Thyroid gland (tissue), 4 donors: ENCODE data around the gene CAMP. TPM values are rescaled to one million over a fixed set of nuclear protein-coding genes. Genes with fewer than 3 reads are reported as not detected.
A peak's percentile ranks its signal among the peaks of the same experiment; 100 is the strongest.

Experiments used
- DNase-seq, 2 donors: peaks; one replicate each; pipeline ENCODE4 v3.0.0-alpha.2; 2019
- H3K27ac ChIP-seq, 3 donors: fragments of 200-600 bp; sonication (generic); 1 replicate in 2 of 3; 2 replicates in 1 of 3; pipeline ENCODE4 v1.5.1; 2016 to 2019; ENCODE audit warnings: mild to moderate bottlenecking in 1 of 3, moderate library complexity in 1 of 3
- H3K27me3 ChIP-seq: fragments of 200-600 bp; sonication (generic); one replicate; pipeline ENCODE4 v1.5.1; 2019
- H3K36me3 ChIP-seq, 2 donors: fragments of 200-600 bp; sonication (generic); one replicate each; pipeline ENCODE4 v1.5.1; 2016 to 2019
- H3K4me1 ChIP-seq, 2 donors: fragments of 200-600 bp; sonication (generic); one replicate each; pipeline ENCODE4 v1.5.1; 2017 to 2019
- H3K4me3 ChIP-seq, 3 donors: fragments of 200-600 bp; sonication (generic); replicated peaks in 1 of 3; 1 replicate in 2 of 3; 2 replicates in 1 of 3; pipeline ENCODE4 v1.5.1; 2016; ENCODE audit warnings: mild to moderate bottlenecking in 1 of 3
- H3K9me3 ChIP-seq: fragments of 200-600 bp; sonication (generic); one replicate; pipeline ENCODE4 v1.5.1; 2017
- POLR2A ChIP-seq, 2 donors: fragments of 450-650 bp; IDR thresholded peaks; one replicate each; pipeline ENCODE4 v1.6.1; 2017; ENCODE audit warnings: antibody characterized with exemption in 2 of 2, mild to moderate bottlenecking in 2 of 2, moderate library complexity in 1 of 2
- WGBS, 2 donors: methylation state at CpG; one replicate each; pipeline ENCODE4 v1.1.5; 2017; 5-methylcytosine and 5-hydroxymethylcytosine counted together
- intact Hi-C: fragments of 100-400 bp; cut with DNase I; formaldehyde crosslinking; loops from one replicate; pipeline ENCODE4 v1.15.1; 2023
- total RNA-seq, 4 donors: library from RNA; depleted of rRNA; stranded (reverse); fragments of >200 nt; gene quantifications; one replicate each; pipeline ENCODE4 v1.2.3, GENCODE V29; 2016
- TF ChIP-seq, protein P1 (sequence below), 6 experiments: fragments of 200-600 bp in 3 of 6; fragments of 450-650 bp in 3 of 6; sonication (generic) in 3 of 6; IDR thresholded peaks; one replicate each; pipeline ENCODE4 v1.5.1; 2016 to 2019; ENCODE audit warnings: antibody characterized with exemption in 6 of 6, mild to moderate bottlenecking in 2 of 6, inconsistent platforms in 1 of 6, moderate library complexity in 1 of 6

CAMP gene
- total RNA-seq, 4 donors from 2014 or later: 4.8 to 6.5 (median 5.4) TPM; not detected in 1

DNA sequence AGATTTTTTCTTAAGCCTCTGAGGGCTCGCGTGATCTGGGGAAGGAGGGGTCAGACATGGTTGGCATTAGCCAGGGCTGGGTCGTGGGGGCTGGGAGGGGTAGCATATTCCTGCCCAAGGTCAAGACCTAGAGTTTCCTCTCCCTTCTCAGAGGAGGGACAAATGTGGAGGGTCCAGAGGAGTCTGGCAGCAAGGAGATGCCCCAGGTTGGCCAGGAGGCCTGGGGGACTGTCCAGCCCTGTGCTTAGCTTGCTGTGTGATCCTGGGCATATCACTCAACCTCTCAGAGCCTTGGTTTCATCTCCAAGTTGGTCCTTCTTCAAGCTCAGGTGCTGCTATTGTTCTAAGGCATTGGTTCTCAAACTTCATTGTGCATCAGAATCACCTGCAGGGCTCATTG is 9.1 kb upstream of the CAMP start:
- Histone ChIP-seq H3K27ac (peak overlapping the region; percentile 80 to 95 (median 87)), H3K4me3 (no peak overlapping the region), H3K36me3 (no peaks in the 10 kb centered on the region), H3K9me3 (no peaks in the 10 kb centered on the region), H3K27me3 (no peaks in the 10 kb centered on the region), H3K4me1 (peaks cover 28 to 34% of the 10 kb centered on the region in 2 donors)
- intact Hi-C loops: no loop called here
- no peak for DNase-seq
- 87 to 93% methylated on average over 3 of the region's 3 CpGs for WGBS, 2 donors
- TF ChIP-seq, protein P1, sequence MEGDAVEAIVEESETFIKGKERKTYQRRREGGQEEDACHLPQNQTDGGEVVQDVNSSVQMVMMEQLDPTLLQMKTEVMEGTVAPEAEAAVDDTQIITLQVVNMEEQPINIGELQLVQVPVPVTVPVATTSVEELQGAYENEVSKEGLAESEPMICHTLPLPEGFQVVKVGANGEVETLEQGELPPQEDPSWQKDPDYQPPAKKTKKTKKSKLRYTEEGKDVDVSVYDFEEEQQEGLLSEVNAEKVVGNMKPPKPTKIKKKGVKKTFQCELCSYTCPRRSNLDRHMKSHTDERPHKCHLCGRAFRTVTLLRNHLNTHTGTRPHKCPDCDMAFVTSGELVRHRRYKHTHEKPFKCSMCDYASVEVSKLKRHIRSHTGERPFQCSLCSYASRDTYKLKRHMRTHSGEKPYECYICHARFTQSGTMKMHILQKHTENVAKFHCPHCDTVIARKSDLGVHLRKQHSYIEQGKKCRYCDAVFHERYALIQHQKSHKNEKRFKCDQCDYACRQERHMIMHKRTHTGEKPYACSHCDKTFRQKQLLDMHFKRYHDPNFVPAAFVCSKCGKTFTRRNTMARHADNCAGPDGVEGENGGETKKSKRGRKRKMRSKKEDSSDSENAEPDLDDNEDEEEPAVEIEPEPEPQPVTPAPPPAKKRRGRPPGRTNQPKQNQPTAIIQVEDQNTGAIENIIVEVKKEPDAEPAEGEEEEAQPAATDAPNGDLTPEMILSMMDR (IDR thresholded peaks at IDR 0.05): no peak
- TF ChIP-seq POLR2A (IDR thresholded peaks at IDR 0.05): no peak

DNA sequence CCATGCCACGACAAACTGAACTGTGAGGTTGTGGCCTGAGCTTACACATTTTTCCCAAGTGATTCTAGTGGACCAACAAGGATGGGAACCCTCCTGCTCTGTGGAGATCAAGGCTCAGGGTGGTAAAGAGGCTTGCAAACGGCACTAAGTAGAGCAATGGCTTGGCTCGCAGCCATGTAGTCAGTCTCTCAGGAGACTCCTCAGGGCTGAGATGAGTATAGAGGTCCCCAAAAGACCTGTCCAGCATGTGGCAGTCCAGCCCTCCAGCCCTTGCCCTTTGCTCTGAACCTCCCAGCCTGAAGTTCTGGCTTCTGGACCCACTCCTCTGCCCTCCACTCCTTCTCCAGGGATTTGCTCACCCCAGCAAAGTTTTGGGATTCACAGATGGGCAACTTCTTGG is 8.3 kb upstream of the CAMP start:
- Histone ChIP-seq H3K4me3 (no peak overlapping the region), H3K4me1 (peaks cover 28 to 34% of the 10 kb centered on the region in 2 donors), H3K9me3 (no peaks in the 10 kb centered on the region), H3K27ac (peak overlapping the region; percentile 80 to 95 (median 87)), H3K27me3 (no peaks in the 10 kb centered on the region), H3K36me3 (no peaks in the 10 kb centered on the region)
- TF ChIP-seq, protein P1 (IDR thresholded peaks at IDR 0.05): no peak
- TF ChIP-seq POLR2A (IDR thresholded peaks at IDR 0.05): no peak
- 26 to 31% methylated on average over 3 of the region's 3 CpGs for WGBS, 2 donors
- peak; percentile 65 to 72 for DNase-seq
- intact Hi-C loops: no loop called here

DNA sequence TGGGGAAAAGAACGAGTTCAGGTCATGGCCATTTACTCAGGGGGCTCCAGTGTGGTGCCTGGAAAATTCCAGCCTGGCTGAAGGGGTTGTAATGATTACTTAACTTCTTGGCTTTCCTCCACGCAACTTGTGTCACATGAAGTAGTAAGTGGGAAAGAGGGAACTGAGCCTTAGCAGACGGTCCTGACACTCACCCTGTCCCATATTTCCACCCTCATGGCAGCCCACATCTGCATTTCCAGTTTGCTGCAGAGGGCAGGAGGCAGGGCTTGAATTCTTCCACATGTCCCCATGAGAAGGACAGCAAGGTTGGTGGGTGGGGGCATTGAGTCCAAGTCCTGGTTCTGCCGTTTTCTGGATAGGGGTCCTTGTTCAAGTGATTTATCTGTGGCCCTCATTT is 7.8 kb upstream of the CAMP start:
- no peaks in the 10 kb centered on the region for H3K9me3 ChIP-seq
- peak in 1 of 2 donors; percentile 50 for TF ChIP-seq POLR2A (IDR thresholded peaks at IDR 0.05)
- TF ChIP-seq, protein P1 (IDR thresholded peaks at IDR 0.05): no peak
- H3K27ac ChIP-seq: peak overlapping the region; percentile 80 to 95 (median 87)
- H3K4me1 ChIP-seq: peaks cover 28 to 34% of the 10 kb centered on the region in 2 donors
- no peaks in the 10 kb centered on the region for H3K27me3 ChIP-seq
- DNase-seq: peak; percentile 69 to 70
- WGBS, 2 donors: 5 to 15% methylated on average over 4 of the region's 4 CpGs
- no peaks in the 10 kb centered on the region for H3K36me3 ChIP-seq
- intact Hi-C loops: no loop called here
- no peak overlapping the region for H3K4me3 ChIP-seq

DNA sequence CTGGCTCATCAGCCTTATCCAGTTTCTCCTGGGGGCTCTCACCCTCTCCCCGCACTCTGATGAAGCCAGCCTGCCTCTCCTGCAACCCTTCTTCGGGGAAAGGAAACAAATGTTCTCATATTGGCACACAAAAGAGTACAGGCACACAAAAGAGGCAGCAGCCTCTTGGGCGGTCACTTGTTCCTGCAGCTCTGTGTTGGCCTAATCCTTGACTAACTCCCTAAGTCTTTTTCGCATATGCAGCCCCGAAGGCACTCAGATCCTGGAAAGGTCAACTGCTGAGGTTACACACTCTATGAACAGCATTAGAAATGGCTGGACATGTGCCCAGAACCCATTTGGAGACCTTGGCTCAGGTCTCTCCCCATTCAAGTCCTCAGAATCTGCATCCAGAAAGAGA is 7.4 kb upstream of the CAMP start:
- Histone ChIP-seq H3K36me3 (no peaks in the 10 kb centered on the region), H3K27me3 (no peaks in the 10 kb centered on the region), H3K4me1 (peaks cover 28 to 34% of the 10 kb centered on the region in 2 donors), H3K9me3 (no peaks in the 10 kb centered on the region), H3K4me3 (no peak overlapping the region), H3K27ac (peak overlapping the region; percentile 80 to 95 (median 87))
- DNase-seq: peak; percentile 85 to 91
- 5 to 39% methylated on average over 5 of the region's 5 CpGs for WGBS, 2 donors
- no peak for TF ChIP-seq POLR2A (IDR thresholded peaks at IDR 0.05)
- TF ChIP-seq, protein P1 (IDR thresholded peaks at IDR 0.05): no peak
- intact Hi-C loops: no loop called here

DNA sequence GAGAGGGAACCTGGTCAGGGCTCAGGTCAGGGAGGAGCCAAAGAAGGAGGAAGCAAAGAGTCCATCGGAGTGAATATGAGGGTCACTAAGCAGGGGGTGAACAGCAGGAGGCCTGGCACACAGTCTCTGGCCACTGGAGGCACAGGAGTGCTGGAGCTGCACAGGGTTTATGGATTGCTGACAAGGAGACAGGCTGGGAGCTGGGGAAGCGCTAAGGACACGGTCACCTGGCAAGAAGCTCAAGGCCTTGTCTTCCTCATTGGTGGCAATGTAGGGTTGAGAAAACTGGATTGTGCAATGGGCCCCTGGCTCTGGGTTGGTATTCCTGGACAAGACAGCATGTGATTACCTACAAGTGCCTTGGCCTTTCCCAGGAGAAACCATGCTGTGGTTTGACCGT is 5.8 kb upstream of the CAMP start:
- no peak overlapping the region for H3K4me3 ChIP-seq
- no peaks in the 10 kb centered on the region for H3K36me3 ChIP-seq
- 80 to 88% methylated on average over 3 to 4 of the region's 4 CpGs for WGBS, 2 donors
- H3K27ac ChIP-seq: peak overlapping the region in 1 of 3 donors; percentile 30
- H3K4me1 ChIP-seq: peaks cover 28 to 34% of the 10 kb centered on the region in 2 donors
- no peaks in the 10 kb centered on the region for H3K9me3 ChIP-seq
- intact Hi-C loops: no loop called here
- no peak for TF ChIP-seq POLR2A (IDR thresholded peaks at IDR 0.05)
- TF ChIP-seq, protein P1 (IDR thresholded peaks at IDR 0.05): no peak
- no peaks in the 10 kb centered on the region for H3K27me3 ChIP-seq
- peak; percentile 36 to 41 for DNase-seq
